CD4-positive, alpha-beta T cell (primary cell): ENCODE results near the gene TUBGCP2. TPM values are rescaled to one million over a fixed set of nuclear protein-coding genes. Genes with fewer than 3 reads are reported as not detected.
A peak's percentile ranks its signal among the peaks of the same experiment; 100 is the strongest.

Experiments used
- ATAC-seq: fragments of 200-7000 bp; cut with Tn5 transposase; one replicate; pipeline ENCODE4 v1.10.0; 2022; ENCODE audit warnings: mild to moderate bottlenecking; ENCODE audit not compliant: poor library complexity
- CTCF ChIA-PET: fragments of 350-600 bp; sonication (Branson Sonifier 250); formaldehyde crosslinking; loops from one replicate; lab custom pipeline; 2021; ENCODE audit warnings: antibody characterized with exemption, inconsistent platforms; lab: Charles Lee
- POLR2A ChIA-PET: fragments of 350-600 bp; sonication (Branson Sonifier 250); formaldehyde crosslinking; loops from one replicate; lab custom pipeline; 2021; ENCODE audit warnings: antibody characterized with exemption, inconsistent platforms; lab: Charles Lee
- DNase-seq, 14 experiments: peaks; one replicate each; pipeline ENCODE4 v3.0.0-alpha.2; 2013 to 2020; ENCODE audit warnings: mixed read lengths in 2 of 14
- H3K27ac ChIP-seq, 2 donors: one replicate each; pipeline versions ENCODE4 v1.5.1 to v1.7.0; 2013; ENCODE audit warnings: low read length in 2 of 2, low read depth in 1 of 2, mild to moderate bottlenecking in 1 of 2
- H3K27me3 ChIP-seq, 2 experiments: 1 replicate in 1 of 2; 2 replicates in 1 of 2; pipeline versions ENCODE4 v1.6.1 to v1.7.0; 2013; ENCODE audit warnings: low read length in 2 of 2, control low read depth in 1 of 2, mild to moderate bottlenecking in 1 of 2, moderate library complexity in 1 of 2; ENCODE audit not compliant: insufficient read depth in 2 of 2, control insufficient read depth in 1 of 2
- H3K36me3 ChIP-seq: one replicate; pipeline ENCODE4 v1.6.1; 2013; ENCODE audit warnings: low read length, control low read depth; ENCODE audit not compliant: insufficient read depth
- H3K4me1 ChIP-seq: one replicate; pipeline ENCODE4 v1.6.1; 2013; ENCODE audit warnings: low read length, control low read depth; ENCODE audit not compliant: insufficient read depth
- H3K4me3 ChIP-seq: one replicate; pipeline ENCODE4 v1.5.1; 2013; ENCODE audit warnings: mild to moderate bottlenecking, low read length, moderate library complexity
- H3K9me3 ChIP-seq, 2 experiments: 1 replicate in 1 of 2; 2 replicates in 1 of 2; pipeline versions ENCODE4 v1.6.1 to v1.7.0; 2013; ENCODE audit warnings: low read length in 2 of 2, mild to moderate bottlenecking in 2 of 2, control low read depth in 1 of 2, moderate library complexity in 1 of 2; ENCODE audit not compliant: control insufficient read depth in 1 of 2, insufficient read depth in 1 of 2
- H3K27ac Mint-ChIP-seq: one replicate; pipeline ENCODE4 v1.8.0; 2020; ENCODE audit warnings: mixed read lengths
- H3K27me3 Mint-ChIP-seq: one replicate; pipeline ENCODE4 v1.8.0; 2021; ENCODE audit warnings: mixed read lengths
- H3K36me3 Mint-ChIP-seq: one replicate; pipeline ENCODE4 v1.8.0; 2021; ENCODE audit warnings: low read depth, mixed read lengths
- H3K4me1 Mint-ChIP-seq: one replicate; pipeline ENCODE4 v1.8.0; 2021; ENCODE audit warnings: low read depth, mixed read lengths
- H3K4me3 Mint-ChIP-seq: one replicate; pipeline ENCODE4 v1.8.0; 2020; ENCODE audit warnings: mild to moderate bottlenecking, mixed read lengths
- H3K9me3 Mint-ChIP-seq: one replicate; pipeline ENCODE4 v1.8.0; 2020; ENCODE audit warnings: mixed read lengths
- intact Hi-C, 2 experiments: fragments of 100-400 bp; cut with DNase I in 1 of 2; cut with micrococcal nuclease in 1 of 2; formaldehyde crosslinking; loops; one replicate each; pipeline versions ENCODE4 v1.15.1 to v1.9.0; 2023 to 2025; cut with DNase I, micrococcal nuclease
- total RNA-seq, 174 experiments: library from RNA in 2 of 174; stranded (reverse) in 2 of 174; gene quantifications; one replicate each; pipeline ENCODE4 v1.2.3 and lab custom pipeline; 2021 to 2026
- TF ChIP-seq, protein P1 (sequence below): fragments of 200-600 bp; IDR thresholded peaks from one replicate; pipeline ENCODE4 v1.8.0; 2022; ENCODE audit warnings: antibody characterized with exemption, mild to moderate bottlenecking

The TUBGCP2 gene
- total RNA-seq, 2 experiments from 2014 or later: 89.3 to 94.2 TPM

DNA sequence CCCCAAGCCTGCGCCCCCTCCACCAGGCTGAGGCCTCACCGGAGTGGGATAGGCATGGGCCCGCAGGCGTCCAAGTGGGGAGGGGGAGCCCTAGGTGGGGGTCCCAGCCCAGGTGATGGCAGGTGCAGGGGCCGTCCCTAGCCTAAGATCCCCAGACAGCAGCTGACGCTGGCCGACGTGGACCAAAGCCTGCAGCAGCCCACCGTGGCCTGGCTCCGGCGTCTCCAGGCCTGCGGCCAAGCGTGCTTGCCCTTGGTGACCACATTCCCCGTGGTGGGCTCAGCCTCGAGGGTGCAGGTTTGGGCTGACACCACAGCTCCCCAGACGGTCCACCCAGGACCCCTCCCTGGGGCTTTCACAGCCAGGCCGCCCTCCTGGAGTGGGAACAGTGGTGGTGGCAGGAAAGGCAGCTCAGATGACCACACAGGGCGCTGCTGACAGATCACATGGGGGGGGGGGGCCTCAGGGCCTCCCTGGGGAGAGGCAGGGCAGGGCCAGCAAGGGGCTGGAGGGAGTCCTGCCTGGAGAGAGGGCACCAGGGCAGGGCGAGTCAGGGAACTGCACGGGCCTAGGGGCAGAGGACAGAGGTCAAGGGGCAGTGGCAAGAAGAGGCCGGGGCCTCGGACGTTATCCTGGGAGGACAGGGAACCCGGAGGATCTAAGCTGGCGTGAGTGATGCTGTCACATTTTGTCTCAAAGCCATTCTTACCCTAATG is 31.2 kb downstream of the TUBGCP2 start:
- peak overlapping the region; percentile 91 for H3K4me3 Mint-ChIP-seq
- Histone ChIP-seq H3K9me3 (no peaks in the 10 kb centered on the region), H3K4me1 (peaks cover 70% of the 10 kb centered on the region), H3K27ac (peak overlapping the region; percentile 86), H3K4me3 (peak overlapping the region; percentile 91), H3K36me3 (peaks cover 20% of the 10 kb centered on the region), H3K27me3 (no peaks in the 10 kb centered on the region)
- H3K27ac Mint-ChIP-seq: peak overlapping the region; percentile 97
- H3K9me3 Mint-ChIP-seq: no peaks in the 10 kb centered on the region
- ATAC-seq (no peak), DNase-seq (peak in 1 of 14 experiments; percentile 46)
- peaks cover 40% of the 10 kb centered on the region for H3K4me1 Mint-ChIP-seq
- ChIA-PET POLR2A (interaction anchor here (1.1 to 3.3 kb wide), 3 partner anchors 13 to 19 kb away, joined by 4 to 22 read pairs (median 20); no protein-coding TSS in a partner anchor), CTCF (interaction anchor here (1.7 kb wide), 1 partner anchor 30 kb away, joined by 8 read pairs; no protein-coding TSS in a partner anchor)
- intact Hi-C loops: loop anchor here in 1 of 2 experiments (5.0 kb wide), 1 partner anchor 135 kb away; no protein-coding TSS in a partner anchor
- TF ChIP-seq, protein P1, sequence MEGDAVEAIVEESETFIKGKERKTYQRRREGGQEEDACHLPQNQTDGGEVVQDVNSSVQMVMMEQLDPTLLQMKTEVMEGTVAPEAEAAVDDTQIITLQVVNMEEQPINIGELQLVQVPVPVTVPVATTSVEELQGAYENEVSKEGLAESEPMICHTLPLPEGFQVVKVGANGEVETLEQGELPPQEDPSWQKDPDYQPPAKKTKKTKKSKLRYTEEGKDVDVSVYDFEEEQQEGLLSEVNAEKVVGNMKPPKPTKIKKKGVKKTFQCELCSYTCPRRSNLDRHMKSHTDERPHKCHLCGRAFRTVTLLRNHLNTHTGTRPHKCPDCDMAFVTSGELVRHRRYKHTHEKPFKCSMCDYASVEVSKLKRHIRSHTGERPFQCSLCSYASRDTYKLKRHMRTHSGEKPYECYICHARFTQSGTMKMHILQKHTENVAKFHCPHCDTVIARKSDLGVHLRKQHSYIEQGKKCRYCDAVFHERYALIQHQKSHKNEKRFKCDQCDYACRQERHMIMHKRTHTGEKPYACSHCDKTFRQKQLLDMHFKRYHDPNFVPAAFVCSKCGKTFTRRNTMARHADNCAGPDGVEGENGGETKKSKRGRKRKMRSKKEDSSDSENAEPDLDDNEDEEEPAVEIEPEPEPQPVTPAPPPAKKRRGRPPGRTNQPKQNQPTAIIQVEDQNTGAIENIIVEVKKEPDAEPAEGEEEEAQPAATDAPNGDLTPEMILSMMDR: no peak
- peaks cover 36% of the 10 kb centered on the region for H3K36me3 Mint-ChIP-seq
- no peaks in the 10 kb centered on the region for H3K27me3 Mint-ChIP-seq

DNA sequence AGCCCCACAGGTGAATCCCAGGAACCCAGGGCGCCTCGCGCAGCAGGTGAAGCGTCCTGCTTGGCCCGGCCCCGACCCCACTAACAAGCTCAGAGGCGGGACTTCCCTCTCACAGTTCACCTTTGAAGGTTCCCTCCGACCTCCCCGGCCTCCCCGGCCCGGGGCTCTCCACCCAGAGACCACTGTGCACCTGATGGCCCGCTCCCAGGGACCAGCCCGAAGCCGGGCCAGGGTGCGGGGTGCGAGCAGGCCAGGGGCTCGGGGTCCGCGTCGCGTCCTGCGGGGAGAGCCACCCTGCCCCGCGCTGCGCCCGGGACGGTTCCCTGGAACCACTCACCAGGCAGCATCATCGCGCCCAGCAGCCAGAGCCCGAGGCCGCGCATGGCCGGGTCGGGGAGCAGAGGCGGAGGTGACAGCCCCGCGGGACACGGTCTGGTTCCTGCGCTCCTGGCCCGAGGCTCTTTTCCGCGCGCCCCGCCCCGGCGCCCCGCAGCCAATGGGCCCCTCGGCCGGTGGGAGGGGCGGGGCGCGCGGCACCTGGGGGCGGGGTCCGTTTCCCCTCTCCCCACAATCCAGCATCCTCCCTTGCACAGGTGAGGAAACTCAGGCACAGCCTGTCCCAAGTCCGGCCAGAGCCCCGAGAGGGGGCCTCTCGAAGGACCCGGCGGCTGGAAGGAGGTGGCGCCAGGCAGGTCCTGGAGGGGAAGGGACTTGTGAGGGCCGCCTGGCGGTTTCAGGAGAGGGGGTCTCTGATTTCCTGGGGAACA is 32.1 kb downstream of the TUBGCP2 start, which contains the start of gene ADAM8:
TSS of gene ADAM8 (minus strand) at position 434 of the 767 bp plus-strand sequence. CDS start at position 383, 51 bp downstream.
- H3K4me3 ChIP-seq: peak within 1 kb of the TSS; percentile 91
- H3K4me1 Mint-ChIP-seq: peaks cover 40% of the 10 kb centered on the region
- CTCF ChIA-PET: interaction anchor here (2.2 to 2.6 kb wide), 2 partner anchors 20 to 31 kb away, joined by 12 to 16 read pairs; no protein-coding TSS in a partner anchor
- peak within 1 kb of the TSS; percentile 98 for H3K27ac Mint-ChIP-seq
- H3K36me3 Mint-ChIP-seq: peaks cover 33% of the 10 kb centered on the region
- H3K27me3 ChIP-seq: no peaks in the 10 kb centered on the region
- peak within 1 kb of the TSS; percentile 86 to 90 for H3K27ac ChIP-seq
- no peaks in the 10 kb centered on the region for H3K27me3 Mint-ChIP-seq
- POLR2A ChIA-PET: interaction anchor here (1.0 to 2.5 kb wide), 5 partner anchors 10 to 31 kb away, joined by 3 to 22 read pairs (median 5); no protein-coding TSS in a partner anchor
- peak within 1 kb of the TSS; percentile 94 for H3K4me3 Mint-ChIP-seq
- intact Hi-C loops: loop anchor here in 1 of 2 experiments (1.0 to 5.0 kb wide), 2 partner anchors 16 to 134 kb away; no protein-coding TSS in a partner anchor
- DNase-seq: peak; percentile 44 to 86 (median 66)
- H3K9me3 ChIP-seq: no peaks in the 10 kb centered on the region
- peaks cover 70% of the 10 kb centered on the region for H3K4me1 ChIP-seq
- H3K36me3 ChIP-seq: peaks cover 23% of the 10 kb centered on the region
- peak; percentile 37 for ATAC-seq
- no peaks in the 10 kb centered on the region for H3K9me3 Mint-ChIP-seq
- TF ChIP-seq, protein P1: no peak

DNA sequence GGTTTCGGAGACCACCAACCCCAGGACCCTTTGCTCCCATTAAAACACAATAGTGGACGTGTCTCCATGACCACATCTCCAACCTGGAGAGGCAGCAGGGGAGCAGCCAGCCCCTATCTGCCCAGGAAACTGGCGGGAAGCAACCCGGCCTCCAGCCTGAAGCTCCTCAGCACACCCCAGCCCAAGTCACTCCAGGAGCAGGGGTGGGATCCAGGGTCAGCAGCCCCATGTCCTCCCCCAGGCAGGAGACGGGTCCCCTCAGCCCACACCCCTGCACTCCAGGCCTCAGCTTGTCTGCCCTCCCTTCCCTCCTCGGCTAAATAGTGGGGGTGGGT is 32.6 kb downstream of the TUBGCP2 start:
- peak overlapping the region; percentile 86 to 90 for H3K27ac ChIP-seq
- CTCF ChIA-PET: interaction anchor here (1.3 to 2.6 kb wide), 4 partner anchors 17 to 132 kb away, joined by 5 to 16 read pairs (median 9); no protein-coding TSS in a partner anchor
- POLR2A ChIA-PET: interaction anchor here (1.0 to 2.5 kb wide), 6 partner anchors 10 to 32 kb away, joined by 3 to 22 read pairs (median 6); no protein-coding TSS in a partner anchor
- no peaks in the 10 kb centered on the region for H3K9me3 ChIP-seq
- DNase-seq (no peak), ATAC-seq (no peak)
- peaks cover 28% of the 10 kb centered on the region for H3K36me3 ChIP-seq
- H3K27ac Mint-ChIP-seq: peak overlapping the region; percentile 98
- intact Hi-C loops: loop anchor here in 1 of 2 experiments (1.0 to 5.0 kb wide), 2 partner anchors 16 to 134 kb away; no protein-coding TSS in a partner anchor
- TF ChIP-seq, protein P1: no peak
- no peaks in the 10 kb centered on the region for H3K27me3 ChIP-seq
- H3K27me3 Mint-ChIP-seq: no peaks in the 10 kb centered on the region
- peaks cover 35% of the 10 kb centered on the region for H3K36me3 Mint-ChIP-seq
- H3K4me1 ChIP-seq: peaks cover 70% of the 10 kb centered on the region
- peak overlapping the region; percentile 91 for H3K4me3 ChIP-seq
- peak overlapping the region; percentile 94 for H3K4me3 Mint-ChIP-seq
- H3K9me3 Mint-ChIP-seq: no peaks in the 10 kb centered on the region
- H3K4me1 Mint-ChIP-seq: peaks cover 40% of the 10 kb centered on the region
